Lower leg skin (tissue), 3 donors: ENCODE results near the gene EPS8L2.

Source experiments
- POLR2A ChIP-seq, 2 donors: fragments of 450-650 bp; IDR thresholded peaks; one replicate each; pipeline ENCODE4 v1.6.1; 2016 to 2017; ENCODE audit warnings: antibody characterized with exemption in 2 of 2, mild to moderate bottlenecking in 1 of 2, moderate library complexity in 1 of 2
- TF ChIP-seq, protein P1 (sequence below), 3 donors: fragments of 450-650 bp; IDR thresholded peaks; one replicate each; pipeline ENCODE4 v1.5.1; 2016; ENCODE audit warnings: antibody characterized with exemption in 3 of 3, mild to moderate bottlenecking in 3 of 3, moderate library complexity in 2 of 3

DNA sequence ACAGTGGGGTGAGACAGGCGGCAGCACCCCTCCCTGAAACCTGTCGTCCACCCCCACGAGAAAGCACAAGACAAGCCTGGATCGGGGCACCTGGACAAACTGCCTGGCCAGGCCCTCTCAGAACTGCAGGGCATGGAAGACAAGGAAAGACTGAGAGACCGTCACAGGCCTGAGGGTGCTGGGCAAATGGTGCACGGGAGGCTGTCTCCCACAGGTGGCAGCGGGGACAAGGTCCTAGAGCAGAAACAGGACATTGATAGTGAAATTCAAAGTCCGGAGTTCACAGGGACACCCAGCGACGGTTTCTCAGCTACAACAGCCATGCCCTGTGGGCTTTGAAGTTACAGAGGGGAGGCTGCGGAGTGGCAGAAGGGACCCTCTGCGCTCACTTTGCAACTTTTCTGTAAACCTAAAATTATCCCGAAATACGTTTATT is 48.3 kb upstream of the EPS8L2 start:
- no peak for TF ChIP-seq POLR2A (IDR thresholded peaks at IDR 0.05)
- TF ChIP-seq, protein P1, sequence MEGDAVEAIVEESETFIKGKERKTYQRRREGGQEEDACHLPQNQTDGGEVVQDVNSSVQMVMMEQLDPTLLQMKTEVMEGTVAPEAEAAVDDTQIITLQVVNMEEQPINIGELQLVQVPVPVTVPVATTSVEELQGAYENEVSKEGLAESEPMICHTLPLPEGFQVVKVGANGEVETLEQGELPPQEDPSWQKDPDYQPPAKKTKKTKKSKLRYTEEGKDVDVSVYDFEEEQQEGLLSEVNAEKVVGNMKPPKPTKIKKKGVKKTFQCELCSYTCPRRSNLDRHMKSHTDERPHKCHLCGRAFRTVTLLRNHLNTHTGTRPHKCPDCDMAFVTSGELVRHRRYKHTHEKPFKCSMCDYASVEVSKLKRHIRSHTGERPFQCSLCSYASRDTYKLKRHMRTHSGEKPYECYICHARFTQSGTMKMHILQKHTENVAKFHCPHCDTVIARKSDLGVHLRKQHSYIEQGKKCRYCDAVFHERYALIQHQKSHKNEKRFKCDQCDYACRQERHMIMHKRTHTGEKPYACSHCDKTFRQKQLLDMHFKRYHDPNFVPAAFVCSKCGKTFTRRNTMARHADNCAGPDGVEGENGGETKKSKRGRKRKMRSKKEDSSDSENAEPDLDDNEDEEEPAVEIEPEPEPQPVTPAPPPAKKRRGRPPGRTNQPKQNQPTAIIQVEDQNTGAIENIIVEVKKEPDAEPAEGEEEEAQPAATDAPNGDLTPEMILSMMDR (IDR thresholded peaks at IDR 0.05): no peak
